LHCN-M2 (cell line): Measurements from ENCODE around the gene DTNBP1. TPM values are rescaled to one million over a fixed set of nuclear protein-coding genes. Genes with fewer than 3 reads are reported as not detected.
A peak's percentile ranks its signal among the peaks of the same experiment; 100 is the strongest.

Source experiments
- DNase-seq: peaks from one replicate; pipeline ENCODE4 v3.0.0-alpha.2; 2012; ENCODE audit warnings: low read depth
- polyA plus RNA-seq: library from polyadenylated mRNA; unstranded; fragments of >200 nt; gene quantifications from one replicate; pipeline ENCODE4 v1.2.1, GENCODE V29; 2012; ENCODE audit warnings: missing spikeins
- total RNA-seq: library from RNA; depleted of rRNA; stranded (reverse); fragments of >200 nt; gene quantifications from 2 replicates; pipeline ENCODE4 v1.2.3, GENCODE V29; 2014; rRNA removed

The DTNBP1 gene
- 1.9 and 6.1 TPM in 2 replicates for total RNA-seq
- 18.2 TPM for polyA plus RNA-seq

- DNase-seq, result peak; percentile 50
These were observed at the start of gene DTNBP1 for GRCh38 chr6:15662326-15663129. Gene DTNBP1, minus strand, starts transcription at chr6:15663028. Its CDS starts 159 bp downstream, at chr6:15662869.

GRCh38 chr6:15709651-15710269, 46.9 kb upstream of the DTNBP1 start:
- no peak for DNase-seq

- DNase-seq, result no peak
These were observed 45.4 kb upstream of the DTNBP1 start for GRCh38 chr6:15708231-15708630.

GRCh38 chr6:15705981-15706380, 43.2 kb upstream of the DTNBP1 start:
- no peak for DNase-seq

- DNase-seq, result no peak
These were observed 35.6 kb upstream of the DTNBP1 start for GRCh38 chr6:15698471-15698870.

- no peak for DNase-seq
These were observed 35.1 kb upstream of the DTNBP1 start for GRCh38 chr6:15697895-15698294.

GRCh38 chr6:15691250-15691869, 28.5 kb upstream of the DTNBP1 start:
- peak; percentile 85 for DNase-seq

GRCh38 chr6:15690510-15690909, 27.7 kb upstream of the DTNBP1 start:
- no peak for DNase-seq

- DNase-seq, result no peak
These were observed 27.0 kb upstream of the DTNBP1 start for GRCh38 chr6:15689586-15690482.

GRCh38 chr6:15685619-15686018, 22.8 kb upstream of the DTNBP1 start:
- DNase-seq, result no peak

- no peak for DNase-seq
These were observed 20.4 kb upstream of the DTNBP1 start for GRCh38 chr6:15682965-15683822.

GRCh38 chr6:15681946-15682345, 19.1 kb upstream of the DTNBP1 start:
- no peak for DNase-seq

- DNase-seq, result no peak
These were observed 15.7 kb upstream of the DTNBP1 start for GRCh38 chr6:15678514-15678913.

- DNase-seq, result no peak
These were observed 15.0 kb upstream of the DTNBP1 start for GRCh38 chr6:15677822-15678221.

GRCh38 chr6:15675536-15676220, 12.8 kb upstream of the DTNBP1 start:
- no peak for DNase-seq

- DNase-seq, result no peak
These were observed 12.0 kb upstream of the DTNBP1 start for GRCh38 chr6:15674690-15675386.

GRCh38 chr6:15673666-15674065, 10.8 kb upstream of the DTNBP1 start:
- DNase-seq, result no peak

- no peak for DNase-seq
These were observed 10.0 kb upstream of the DTNBP1 start for GRCh38 chr6:15672818-15673217.

GRCh38 chr6:15672291-15672690, 9.5 kb upstream of the DTNBP1 start:
- DNase-seq, result no peak
